NK-92 treated with Interleukin-12 subunit alpha and Interleukin-12 subunit beta, amount 100 ng/mL, for 24 hours (cell line): Measurements from ENCODE around the gene CCDC59.
"Not testable (repeated sequence)": the region's sequence is repeated elsewhere in the genome, so short reads cannot be mapped to it uniquely, and the experiment has no call there.

ENCODE experiments used
- DNase-seq: peaks from one replicate; lab custom pipeline; 2025; lab: John Stamatoyannopoulos, UW

Gene CCDC59

GRCh38 chr12:82358200-82359114, at the start of gene CCDC59, which contains the start of gene METTL25:
Gene CCDC59, minus strand, starts transcription at chr12:82358387. Its CDS starts 11 bp downstream, at chr12:82358376.
Gene METTL25, plus strand, starts transcription at chr12:82358529. Its CDS starts 37 bp downstream, at chr12:82358566.
- DNase-seq = peak; percentile 85

- no peak for DNase-seq
Measured at GRCh38 chr12:82407481-82407880, 49.3 kb upstream of the CCDC59 start.

GRCh38 chr12:82406651-82407050, 48.5 kb upstream of the CCDC59 start:
- no peak for DNase-seq

GRCh38 chr12:82400819-82401218, 42.6 kb upstream of the CCDC59 start:
- no peak for DNase-seq

GRCh38 chr12:82398879-82399278, 40.7 kb upstream of the CCDC59 start:
- DNase-seq = no peak

GRCh38 chr12:82383930-82384552, 25.9 kb upstream of the CCDC59 start:
- no peak for DNase-seq

- no peak for DNase-seq
Measured at GRCh38 chr12:82378997-82379396, 20.8 kb upstream of the CCDC59 start.

GRCh38 chr12:82375201-82375600, 17.0 kb upstream of the CCDC59 start:
- no peak for DNase-seq

- DNase-seq = no peak
Measured at GRCh38 chr12:82366197-82366596, 8.0 kb upstream of the CCDC59 start.

- DNase-seq = no peak
Measured at GRCh38 chr12:82363990-82364389, 5.8 kb upstream of the CCDC59 start.

- DNase-seq = no peak
Measured at GRCh38 chr12:82361461-82361915, 3.3 kb upstream of the CCDC59 start.

GRCh38 chr12:82360834-82361233, 2.6 kb upstream of the CCDC59 start:
- DNase-seq = not testable (repeated sequence)

- no peak for DNase-seq
Measured at GRCh38 chr12:82359115-82359478, 910 bp upstream of the CCDC59 start.

GRCh38 chr12:82357845-82358199, 365 bp downstream of the CCDC59 start:
- no peak for DNase-seq

- DNase-seq = no peak
Measured at GRCh38 chr12:82357340-82357739, 847 bp downstream of the CCDC59 start.

- no peak for DNase-seq
Measured at GRCh38 chr12:82351390-82351789, 6.8 kb downstream of the CCDC59 start.

GRCh38 chr12:82350161-82350560, 8.0 kb downstream of the CCDC59 start:
- DNase-seq = no peak

GRCh38 chr12:82329508-82329907, 28.7 kb downstream of the CCDC59 start:
- no peak for DNase-seq

- DNase-seq = no peak
Measured at GRCh38 chr12:82327861-82328260, 30.3 kb downstream of the CCDC59 start.

- no peak for DNase-seq
Measured at GRCh38 chr12:82326905-82327503, 31.2 kb downstream of the CCDC59 start.

GRCh38 chr12:82325540-82326336, 32.4 kb downstream of the CCDC59 start:
- no peak for DNase-seq

GRCh38 chr12:82319276-82319675, 38.9 kb downstream of the CCDC59 start:
- DNase-seq = no peak
